Neutrophil (primary cell): ENCODE results near the gene ZNF784.

Source experiments
- H3K27ac ChIP-seq: fragments of 200-600 bp; sonication (generic); 2 replicates; pipeline ENCODE4 v1.5.1; 2016; ENCODE audit warnings: mild to moderate bottlenecking, moderate library complexity
- H3K27me3 ChIP-seq: fragments of 200-600 bp; sonication (generic); 2 replicates; pipeline ENCODE4 v1.6.0; 2016; ENCODE audit warnings: mild to moderate bottlenecking
- H3K36me3 ChIP-seq: fragments of 200-600 bp; sonication (generic); 2 replicates; pipeline ENCODE4 v1.5.1; 2017
- H3K4me1 ChIP-seq, 2 experiments: fragments of 200-600 bp in 1 of 2; sonication (generic) in 1 of 2; 1 replicate in 1 of 2; 2 replicates in 1 of 2; pipeline versions ENCODE4 v1.5.1 to v1.6.1; 2013 to 2016; ENCODE audit warnings: low read depth in 1 of 2, low read length in 1 of 2, mild to moderate bottlenecking in 1 of 2, moderate library complexity in 1 of 2; ENCODE audit not compliant: control insufficient read depth in 1 of 2, insufficient read depth in 1 of 2
- H3K4me3 ChIP-seq, 2 experiments: fragments of 200-600 bp in 1 of 2; sonication (generic) in 1 of 2; 1 replicate in 1 of 2; 2 replicates in 1 of 2; pipeline ENCODE4 v1.5.1; 2013 to 2016; ENCODE audit warnings: low read depth in 1 of 2, low read length in 1 of 2, mild to moderate bottlenecking in 1 of 2, moderate library complexity in 1 of 2
- H3K9me3 ChIP-seq: fragments of 200-600 bp; sonication (generic); 2 replicates; pipeline ENCODE4 v1.5.1; 2016
- CTCF ChIP-seq: fragments of 200-600 bp; sonication (generic); IDR thresholded peaks from 2 replicates; pipeline ENCODE4 v1.5.1; 2016; ENCODE audit warnings: antibody characterized with exemption

ZNF784 gene

GRCh38 chr19:55605637-55606470, 18.5 kb downstream of the ZNF784 start, which contains the start of gene ZNF865:
TSS of gene ZNF865 (plus strand) at chr19:55605647. CDS start at chr19:55613619, 7,972 bp downstream.
- peak within 1 kb of the TSS; percentile 88 to 92 for H3K4me3 ChIP-seq
- no peaks in the 10 kb centered on the region for H3K9me3 ChIP-seq
- H3K4me1 ChIP-seq: peaks cover 75 to 77% of the 10 kb centered on the region in 2 experiments
- peak; percentile 26 for TF ChIP-seq CTCF
- peaks cover 16% of the 10 kb centered on the region for H3K36me3 ChIP-seq
- peak within 1 kb of the TSS; percentile 96 for H3K27ac ChIP-seq
- H3K27me3 ChIP-seq: no peaks in the 10 kb centered on the region

GRCh38 chr19:55605207-55605636, 19.1 kb downstream of the ZNF784 start:
- Histone ChIP-seq H3K4me1 (peaks cover 72 to 75% of the 10 kb centered on the region in 2 experiments), H3K27me3 (no peaks in the 10 kb centered on the region), H3K4me3 (peak overlapping the region; percentile 88 to 92), H3K27ac (peak overlapping the region; percentile 96), H3K36me3 (peaks cover 10% of the 10 kb centered on the region), H3K9me3 (no peaks in the 10 kb centered on the region)
- TF ChIP-seq CTCF: peak; percentile 7

- no peaks in the 10 kb centered on the region for H3K9me3 ChIP-seq
- peaks cover 57 to 65% of the 10 kb centered on the region in 2 experiments for H3K4me1 ChIP-seq
- H3K36me3 ChIP-seq: peaks cover 8% of the 10 kb centered on the region
- peak overlapping the region in 1 of 2 experiments; percentile 88 for H3K4me3 ChIP-seq
- no peak for TF ChIP-seq CTCF
- no peaks in the 10 kb centered on the region for H3K27me3 ChIP-seq
- H3K27ac ChIP-seq: peak overlapping the region; percentile 96
These were observed 20.6 kb downstream of the ZNF784 start for GRCh38 chr19:55603581-55604292.

GRCh38 chr19:55603115-55603514, 21.3 kb downstream of the ZNF784 start:
- peaks cover 51 to 59% of the 10 kb centered on the region in 2 experiments for H3K4me1 ChIP-seq
- TF ChIP-seq CTCF: no peak
- H3K9me3 ChIP-seq: no peaks in the 10 kb centered on the region
- no peak overlapping the region for H3K4me3 ChIP-seq
- peaks cover 8% of the 10 kb centered on the region for H3K36me3 ChIP-seq
- H3K27ac ChIP-seq: no peak overlapping the region
- H3K27me3 ChIP-seq: no peaks in the 10 kb centered on the region

- peaks cover 8% of the 10 kb centered on the region for H3K36me3 ChIP-seq
- peak overlapping the region; percentile 95 for H3K27ac ChIP-seq
- no peaks in the 10 kb centered on the region for H3K27me3 ChIP-seq
- peaks cover 43 to 51% of the 10 kb centered on the region in 2 experiments for H3K4me1 ChIP-seq
- H3K9me3 ChIP-seq: no peaks in the 10 kb centered on the region
- H3K4me3 ChIP-seq: no peak overlapping the region
- no peak for TF ChIP-seq CTCF
These were observed 22.0 kb downstream of the ZNF784 start for GRCh38 chr19:55602104-55603001.
